ENCODE results near the gene LRRC4B. TPM values are rescaled to one million over a fixed set of nuclear protein-coding genes. Genes with fewer than 3 reads are reported as not detected.

LRRC4B gene
- total RNA-seq, 2 donors from 2014 or later, result 0.89 to 1.2 TPM

DNA sequence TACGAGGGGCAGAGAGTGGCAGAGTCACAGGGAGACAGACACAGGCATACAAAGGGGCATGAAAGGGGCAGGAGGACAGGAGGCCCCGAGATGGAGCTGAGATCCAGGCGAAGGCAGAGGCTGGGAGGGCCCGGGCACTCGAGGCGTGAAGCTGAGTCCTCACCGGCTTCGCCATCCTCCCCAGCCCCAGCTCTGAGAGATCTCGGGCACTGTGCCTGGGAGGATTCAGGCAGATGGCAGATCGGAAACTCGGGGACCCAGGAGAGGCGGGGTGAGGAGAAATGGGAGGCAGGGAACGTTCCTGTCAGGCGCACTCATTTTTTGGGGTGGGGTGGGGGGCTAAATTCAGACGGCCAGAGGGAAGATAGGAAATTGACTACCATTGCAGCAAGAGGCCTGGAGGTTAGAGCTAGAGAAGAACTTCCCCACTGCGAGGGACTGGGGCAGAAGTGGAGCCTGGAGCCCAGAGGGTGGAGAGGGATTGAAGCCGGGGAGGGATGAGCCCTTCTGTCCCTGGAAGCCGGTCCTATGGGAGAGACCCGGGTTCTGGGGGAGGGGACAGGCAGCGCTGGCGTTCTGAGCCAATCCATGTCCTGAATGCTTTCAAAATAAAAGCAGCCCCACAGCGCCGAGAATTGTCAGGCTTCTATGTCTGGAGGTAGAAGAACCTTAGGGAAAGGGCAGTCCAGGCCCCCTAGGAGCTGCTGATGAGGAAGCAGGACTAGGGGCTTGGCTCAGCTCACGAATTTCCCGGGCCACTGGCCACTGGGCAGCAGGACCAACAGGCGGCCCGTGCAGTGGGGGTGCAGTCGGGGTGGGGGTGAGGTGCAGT is 12.6 kb downstream of the LRRC4B start:
- DNase-seq, result no peak
- intact Hi-C loops (cut with DNase I, micrococcal nuclease), result no loop called here
- ATAC-seq, result no peak

DNA sequence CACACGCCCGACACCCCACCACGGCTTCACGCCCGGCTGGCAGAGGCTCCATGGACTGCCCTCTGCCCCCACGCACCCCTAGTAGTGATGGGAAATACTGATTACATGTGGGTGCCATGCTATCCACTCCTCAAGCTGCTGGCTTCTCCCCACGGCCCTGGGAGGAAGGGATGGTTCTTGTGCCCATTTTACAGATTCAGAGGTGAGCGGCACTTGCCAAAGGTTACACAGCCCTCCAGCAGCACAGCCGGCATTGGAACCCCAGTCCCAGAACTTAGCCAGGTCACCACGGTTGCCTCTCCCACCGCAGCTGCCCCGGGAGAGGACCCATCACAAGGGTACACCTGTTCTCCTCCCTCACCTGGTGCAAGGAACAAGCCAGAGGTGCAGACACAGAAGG is 13.2 kb downstream of the LRRC4B start:
- no peak for DNase-seq
- intact Hi-C loops (cut with DNase I, micrococcal nuclease), result no loop called here
- ATAC-seq, result no peak

DNA sequence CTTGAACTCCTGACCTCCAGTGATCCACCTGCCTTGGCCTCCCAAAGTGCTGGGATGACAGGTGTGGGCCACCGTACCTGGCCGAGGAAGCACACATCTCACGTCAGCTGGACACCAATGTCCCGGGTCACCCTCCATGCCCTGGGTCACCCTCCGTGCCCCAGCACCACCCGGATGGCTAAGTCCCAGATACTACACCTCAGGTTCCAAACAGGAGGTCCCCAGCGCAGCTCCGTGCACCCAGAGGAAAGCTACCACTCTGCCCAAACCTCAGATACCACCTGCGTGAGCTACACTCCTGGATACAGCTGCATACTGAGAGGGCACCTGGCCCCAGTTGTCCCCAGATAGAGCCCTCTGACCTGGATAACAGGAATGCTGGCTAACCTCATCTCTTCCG is 14.0 kb downstream of the LRRC4B start:
- intact Hi-C loops (cut with DNase I, micrococcal nuclease), result no loop called here
- DNase-seq (no peak), ATAC-seq (no peak)

DNA sequence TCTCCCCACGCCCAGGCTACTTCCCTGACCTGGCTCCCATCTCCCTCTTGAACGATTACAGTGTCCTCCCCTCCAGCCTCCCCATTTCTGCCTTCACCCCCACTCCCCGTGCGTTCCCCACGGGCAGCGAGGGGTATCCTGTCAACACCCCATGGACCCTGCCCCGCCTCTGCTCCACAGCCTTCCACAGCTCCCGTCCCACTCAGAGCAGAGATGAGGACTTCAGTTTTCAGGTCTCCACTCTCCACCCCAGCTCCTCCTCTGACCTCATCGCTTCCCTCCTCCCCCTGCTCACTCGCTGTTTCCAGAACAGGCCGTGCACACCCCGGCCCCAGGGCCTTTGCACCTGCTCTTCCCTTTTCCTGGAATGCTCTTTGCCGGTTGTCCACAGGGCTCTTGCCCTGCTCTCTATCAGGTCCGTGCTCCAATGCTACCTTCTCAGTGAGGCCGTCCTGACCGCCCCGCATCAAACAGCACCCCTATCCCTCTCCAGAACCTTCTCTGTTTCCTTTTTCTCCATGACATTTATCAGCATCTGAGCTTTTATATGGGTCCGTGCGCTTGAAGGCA is 15.0 kb downstream of the LRRC4B start:
- intact Hi-C loops (cut with DNase I, micrococcal nuclease), result no loop called here
- no peak for ATAC-seq
- no peak for DNase-seq

DNA sequence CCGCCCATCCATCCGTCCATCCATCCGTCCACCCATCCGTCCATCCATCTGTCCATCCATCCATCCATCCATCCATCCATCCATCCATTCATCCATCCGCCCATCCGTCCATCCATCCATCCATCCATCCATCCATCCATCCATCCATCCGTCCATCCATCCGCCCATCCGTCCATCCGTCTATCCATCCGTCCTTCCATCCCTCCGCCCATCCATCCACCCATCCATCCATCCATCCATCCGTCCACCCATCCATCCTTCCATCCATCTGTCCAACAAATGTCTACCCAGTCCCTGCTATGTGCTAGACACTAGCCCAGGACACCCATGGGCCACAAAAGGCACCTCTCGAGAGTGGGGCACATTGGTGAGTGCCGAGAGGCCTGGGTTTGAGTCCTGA is 15.7 kb downstream of the LRRC4B start:
- ATAC-seq (no peak), DNase-seq (no peak)
- intact Hi-C loops (cut with DNase I, micrococcal nuclease), result no loop called here

DNA sequence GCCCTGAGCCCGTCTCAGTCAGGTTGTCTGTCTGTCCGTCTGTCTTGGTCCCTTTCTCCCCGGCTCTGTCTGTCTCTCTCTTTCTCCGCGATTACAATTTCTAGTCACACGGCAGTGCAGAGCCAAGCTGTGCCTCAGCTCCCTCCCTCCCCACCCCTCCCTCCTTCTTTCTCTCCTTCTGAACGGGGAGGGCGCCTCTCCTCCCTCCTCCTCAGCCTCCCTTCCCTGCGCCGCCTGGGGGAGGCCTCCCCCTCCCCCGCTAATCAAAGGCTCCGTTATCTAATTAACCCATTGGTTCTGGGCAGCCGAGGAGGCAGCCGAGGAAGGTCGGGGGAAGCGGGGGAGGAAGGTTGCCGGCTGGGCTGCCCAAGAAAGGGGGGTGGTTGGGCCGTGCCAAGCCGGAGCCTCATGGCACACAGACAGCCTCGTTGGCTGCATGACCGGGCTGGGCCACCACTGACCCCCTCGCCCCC is 16.5 kb downstream of the LRRC4B start:
- ATAC-seq (no peak), DNase-seq (no peak)
- intact Hi-C loops (cut with DNase I, micrococcal nuclease), result no loop called here

DNA sequence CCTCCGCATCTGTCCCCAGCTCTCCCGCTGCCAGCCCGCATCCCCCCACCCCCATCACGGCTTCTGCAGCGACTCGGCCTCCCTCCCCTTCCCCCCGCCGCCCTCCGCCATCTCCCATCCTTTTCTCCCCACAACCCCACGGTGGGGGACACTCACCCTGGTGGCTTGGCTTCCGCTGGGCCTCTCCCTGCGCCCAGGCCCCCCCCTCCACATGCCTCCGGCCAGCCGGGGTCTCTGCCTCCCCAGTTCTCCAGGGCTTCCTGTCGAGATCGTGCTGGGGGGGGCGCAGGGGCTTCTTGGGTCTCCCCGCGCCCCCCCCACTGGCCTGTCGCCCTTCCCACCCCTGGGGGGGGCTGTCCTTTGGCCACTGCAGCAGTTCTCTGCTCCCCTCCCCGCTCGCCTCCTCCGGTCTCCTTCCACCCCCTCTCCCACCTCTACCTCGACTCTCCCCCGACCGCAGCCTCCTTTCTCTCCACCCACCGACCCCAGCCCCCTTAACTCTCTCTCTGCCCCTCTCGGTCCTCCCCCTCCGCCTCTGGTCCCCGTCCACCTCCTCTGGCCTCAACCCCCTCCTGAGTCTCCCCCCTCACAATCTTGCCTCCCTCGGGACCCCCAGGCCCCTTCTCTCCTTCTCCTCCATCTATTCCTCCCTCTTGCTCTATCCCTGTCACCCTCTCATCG is 17.1 kb downstream of the LRRC4B start:
- DNase-seq, result no peak
- intact Hi-C loops (cut with DNase I, micrococcal nuclease), result no loop called here
- no peak for ATAC-seq

DNA sequence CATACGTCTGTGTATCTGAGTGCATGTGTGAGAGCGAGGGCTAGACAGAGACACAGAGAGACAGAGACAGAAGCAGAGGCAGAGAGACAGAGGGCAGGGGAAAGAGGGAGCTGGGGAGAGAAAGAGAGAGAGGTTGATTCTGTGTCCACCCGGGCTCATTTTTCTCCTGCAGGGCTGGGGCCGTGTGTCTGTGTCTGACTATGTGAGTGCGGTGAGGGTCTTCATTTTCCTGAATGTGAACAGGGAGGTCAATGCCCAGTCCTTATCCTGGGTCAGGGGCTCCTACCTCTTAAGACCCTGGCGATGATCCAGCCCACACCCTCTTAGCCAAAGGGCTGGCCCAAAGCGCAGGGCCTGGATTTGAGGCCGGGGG is 17.7 kb downstream of the LRRC4B start:
- DNase-seq (no peak), ATAC-seq (no peak)
- intact Hi-C loops (cut with DNase I, micrococcal nuclease), result no loop called here

DNA sequence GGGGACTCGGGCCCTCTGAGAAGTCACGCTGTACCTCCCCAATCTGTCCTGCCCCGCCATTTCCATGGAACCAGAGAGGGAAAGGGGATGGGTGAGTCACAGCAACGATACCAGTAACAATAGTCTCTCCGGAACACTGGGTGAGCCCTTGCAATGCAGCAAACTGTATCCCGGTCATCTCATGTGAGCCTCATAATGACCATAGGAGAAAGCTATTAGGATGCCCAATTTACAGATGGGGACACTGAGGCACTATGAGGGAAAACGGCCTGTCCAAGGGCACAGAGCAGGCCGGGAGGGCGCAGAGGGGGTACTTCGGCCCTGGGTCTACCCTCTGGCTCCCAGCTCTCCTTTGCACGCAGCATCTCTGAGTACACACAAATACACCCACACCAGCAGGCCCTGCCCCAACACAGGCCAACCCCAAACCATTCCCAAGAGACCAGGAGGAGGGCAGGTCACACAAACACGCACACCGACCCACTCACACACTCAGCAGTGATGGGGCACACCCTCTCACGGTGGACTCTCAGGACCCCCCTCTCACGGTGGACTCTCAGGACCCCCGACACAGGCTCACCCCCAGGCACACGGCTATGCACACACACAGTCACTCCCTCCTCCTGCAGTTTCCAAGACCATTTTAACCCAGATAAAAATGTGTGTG is 18.2 kb downstream of the LRRC4B start:
- ATAC-seq (no peak), DNase-seq (no peak)
- intact Hi-C loops (cut with DNase I, micrococcal nuclease), result no loop called here

DNA sequence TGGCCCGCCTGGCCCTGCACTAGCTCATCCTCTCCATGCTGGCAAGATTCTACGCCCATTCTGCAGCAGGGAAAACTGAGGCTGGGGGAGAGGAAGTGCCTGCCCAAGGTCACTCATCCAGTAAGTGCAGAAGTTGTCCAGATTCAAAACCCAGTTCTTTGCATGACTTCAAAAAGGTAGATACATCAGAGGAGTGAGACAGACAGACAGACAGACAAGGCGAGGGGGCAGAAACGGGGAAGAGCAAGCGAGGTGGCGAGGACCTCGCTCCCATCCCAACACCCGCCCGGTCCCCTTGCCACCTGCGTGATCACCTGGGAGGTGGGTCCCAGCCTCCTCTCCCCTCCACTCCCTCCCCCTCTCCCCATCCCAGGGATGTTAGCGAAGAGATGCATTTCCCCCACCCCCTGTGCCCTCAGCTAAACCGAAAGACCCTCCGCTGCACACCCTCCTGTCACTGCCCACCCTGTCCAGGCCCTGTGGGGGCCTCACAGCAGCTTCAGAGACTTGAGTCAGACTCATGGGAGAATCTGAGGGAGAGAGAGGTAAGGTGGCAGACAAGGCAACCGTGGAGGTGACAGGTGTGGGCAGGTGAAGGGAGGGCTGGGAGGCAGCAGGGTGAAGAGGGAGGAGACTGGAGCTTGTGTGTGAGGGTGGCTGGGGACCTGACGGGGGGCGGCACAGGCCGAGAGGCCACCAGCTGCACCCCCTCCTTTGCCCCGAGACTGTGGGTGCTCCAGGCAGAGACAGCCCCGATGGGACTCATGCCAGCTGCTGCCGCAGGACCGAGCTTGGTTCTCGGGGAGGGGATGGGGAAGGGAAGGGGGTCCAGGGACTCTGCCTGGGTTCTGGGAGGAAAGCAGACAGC is 18.9 kb downstream of the LRRC4B start:
- intact Hi-C loops (cut with DNase I, micrococcal nuclease), result no loop called here
- DNase-seq (no peak), ATAC-seq (no peak)

DNA sequence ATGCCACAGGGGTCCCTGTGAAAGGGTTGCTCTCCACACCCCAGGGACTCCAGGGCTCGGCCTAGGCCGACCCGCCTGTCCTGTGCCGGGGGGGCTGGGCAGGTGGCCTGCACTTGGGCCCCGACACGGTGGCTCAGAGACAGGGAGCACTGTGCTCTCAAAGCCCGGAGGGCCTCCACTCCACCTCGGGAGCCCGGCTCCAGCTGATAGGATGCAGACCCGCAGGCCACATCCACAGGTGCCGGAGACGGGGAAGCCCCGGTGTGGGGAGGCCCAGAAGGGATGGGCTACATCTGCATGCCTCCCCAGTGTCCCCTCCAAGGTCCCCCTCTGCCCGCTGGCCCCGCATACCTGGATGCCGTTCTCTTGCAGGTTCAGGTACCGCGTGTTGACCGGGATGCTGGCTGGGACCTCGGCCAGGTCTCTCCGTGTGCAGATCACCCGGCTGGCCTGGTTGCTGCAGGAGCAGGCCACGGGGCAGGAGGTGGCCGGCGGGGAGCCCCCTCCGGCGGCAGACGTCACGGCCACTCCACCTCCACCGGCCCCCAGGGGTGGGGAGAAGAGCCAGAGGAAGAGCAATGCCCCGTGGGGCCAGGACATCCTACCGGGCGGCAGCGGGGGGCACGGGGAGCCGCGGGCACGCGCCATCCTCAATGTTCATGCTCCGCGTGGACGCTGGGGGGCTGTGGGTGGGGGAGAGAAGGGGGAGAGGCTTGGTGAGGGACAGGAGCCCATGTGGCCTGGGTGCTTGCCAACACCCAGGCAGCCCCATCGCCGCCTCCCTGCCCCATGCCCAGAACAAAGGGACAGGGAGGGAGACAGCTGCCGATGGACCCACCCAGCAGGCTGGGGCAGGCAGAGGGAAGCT is 19.8 kb downstream of the LRRC4B start:
- intact Hi-C loops (cut with DNase I, micrococcal nuclease), result no loop called here
- no peak for ATAC-seq

DNA sequence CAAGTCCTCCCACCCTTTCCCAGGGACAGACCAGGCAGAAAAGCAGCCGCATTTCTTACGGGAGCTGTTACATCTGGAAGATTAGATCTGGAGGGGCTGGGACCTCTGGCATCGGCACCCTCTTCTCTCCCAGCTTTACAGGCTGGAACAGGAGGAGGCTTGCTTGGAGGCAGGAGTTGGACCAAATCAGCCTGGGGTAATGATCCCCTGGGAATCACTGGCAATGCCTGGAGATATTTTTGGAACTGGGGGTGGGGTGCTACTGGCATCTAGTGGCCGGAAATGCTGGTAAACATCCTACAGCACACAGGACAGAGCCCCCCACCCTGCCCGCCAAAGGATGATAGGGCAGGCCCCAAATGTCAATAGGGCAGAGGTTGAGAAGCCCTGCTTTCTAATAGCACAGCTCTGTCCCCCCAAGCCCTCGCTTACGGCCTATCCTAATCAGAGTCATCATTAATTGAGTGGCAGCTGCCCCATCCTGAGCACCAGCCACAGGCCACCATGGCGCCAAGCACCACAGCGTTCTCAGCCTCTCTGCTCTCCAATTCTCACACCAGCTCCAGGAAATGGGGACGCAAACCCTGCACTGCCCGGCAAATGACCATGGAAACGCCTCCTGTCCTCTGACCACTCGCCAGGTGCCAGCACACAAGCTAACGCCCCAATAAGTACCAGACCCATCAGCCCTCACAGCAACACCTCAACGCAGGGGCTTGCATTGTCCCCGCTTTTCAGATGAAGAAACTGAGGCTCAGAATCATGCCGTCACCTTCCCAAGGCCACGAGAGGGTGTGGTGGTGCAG is 20.6 kb downstream of the LRRC4B start:
- ATAC-seq, result no peak
- DNase-seq, result no peak
- intact Hi-C loops (cut with DNase I, micrococcal nuclease), result no loop called here

More for the DNA sequence above, 19.8 kb downstream of the LRRC4B start:
- no peak for DNase-seq

DNA sequence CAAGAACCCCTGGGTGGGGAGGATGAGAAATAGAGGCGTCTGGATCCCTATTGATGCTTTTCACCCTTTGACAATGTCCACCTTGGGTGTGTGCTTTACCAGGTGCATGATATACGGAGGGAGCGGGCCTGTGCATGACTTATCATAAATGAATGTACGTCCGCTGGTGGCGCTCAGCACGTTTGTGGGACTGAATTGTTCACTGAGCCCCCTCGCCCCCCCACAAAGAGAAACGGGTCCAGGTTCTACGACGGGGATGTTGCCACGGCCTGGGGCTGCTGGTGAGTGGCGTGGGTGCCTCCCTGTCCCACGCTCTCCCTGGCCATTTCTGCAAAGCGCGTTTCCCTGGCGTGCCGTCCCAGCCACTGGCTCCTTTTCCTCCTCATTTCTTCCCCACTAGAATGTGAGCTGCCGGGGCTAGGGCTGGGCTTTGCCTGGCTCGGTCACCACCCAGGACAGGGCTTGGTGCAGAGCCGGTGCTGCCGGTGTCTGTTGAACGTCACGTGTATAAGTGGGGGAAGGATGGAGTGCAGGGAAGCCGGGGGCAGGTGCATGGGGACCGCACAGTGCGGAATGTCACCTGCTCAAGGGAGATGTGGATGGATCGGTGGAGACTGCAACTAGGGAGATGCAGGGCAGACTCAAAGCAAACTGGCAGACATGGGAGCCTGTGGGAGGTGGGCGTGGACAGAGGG is 21.6 kb downstream of the LRRC4B start:
- ATAC-seq, result no peak
- intact Hi-C loops (cut with DNase I, micrococcal nuclease), result no loop called here
- DNase-seq, result no peak

DNA sequence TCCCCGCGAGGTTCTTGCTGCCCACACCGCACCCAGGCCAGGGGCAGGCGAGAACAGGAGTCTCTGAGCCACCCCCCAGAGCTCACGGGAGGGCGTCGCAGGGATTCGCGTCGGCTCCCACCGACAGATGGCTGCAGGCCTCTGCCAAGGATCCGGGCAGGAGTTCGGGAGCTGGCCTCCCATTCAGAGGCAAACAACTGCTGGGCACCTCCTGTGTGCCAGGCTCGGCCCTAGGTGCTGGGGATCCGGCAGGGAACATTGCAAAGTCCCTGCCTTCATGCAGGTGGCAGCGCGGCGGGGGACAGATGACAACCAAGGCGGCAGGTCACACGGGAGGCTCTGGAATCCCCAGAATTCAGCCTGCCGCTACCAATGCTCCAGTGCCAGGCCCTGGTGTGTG is 25.3 kb downstream of the LRRC4B start:
- no peak for ATAC-seq
- DNase-seq, result no peak
- intact Hi-C loops (cut with DNase I, micrococcal nuclease), result no loop called here

DNA sequence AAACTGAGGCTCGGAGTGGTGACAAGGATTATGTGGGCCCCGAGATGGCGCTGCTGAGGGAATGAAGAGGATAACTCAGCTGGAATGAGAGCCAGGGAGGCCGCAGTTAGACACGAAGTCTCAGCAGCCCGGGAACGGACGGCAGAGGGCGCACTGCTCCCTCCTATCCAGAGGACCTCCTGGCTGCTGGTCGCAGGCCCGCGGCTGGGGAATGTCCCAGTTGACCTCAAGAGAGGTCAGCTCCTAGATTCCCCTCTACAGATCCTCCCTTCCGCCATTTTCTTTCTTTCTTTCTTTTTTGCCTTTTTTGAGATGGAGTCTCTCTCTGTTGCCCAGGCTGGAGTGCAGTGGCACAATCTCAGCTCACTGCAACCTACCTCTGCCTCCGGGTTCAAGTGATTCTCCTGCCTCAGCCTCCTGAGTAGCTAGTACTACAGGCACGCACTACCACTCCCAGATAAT is 30.4 kb downstream of the LRRC4B start:
- intact Hi-C loops (cut with DNase I, micrococcal nuclease), result no loop called here
- ATAC-seq (peak; percentile 82), DNase-seq (peak; percentile 56 to 87)

DNA sequence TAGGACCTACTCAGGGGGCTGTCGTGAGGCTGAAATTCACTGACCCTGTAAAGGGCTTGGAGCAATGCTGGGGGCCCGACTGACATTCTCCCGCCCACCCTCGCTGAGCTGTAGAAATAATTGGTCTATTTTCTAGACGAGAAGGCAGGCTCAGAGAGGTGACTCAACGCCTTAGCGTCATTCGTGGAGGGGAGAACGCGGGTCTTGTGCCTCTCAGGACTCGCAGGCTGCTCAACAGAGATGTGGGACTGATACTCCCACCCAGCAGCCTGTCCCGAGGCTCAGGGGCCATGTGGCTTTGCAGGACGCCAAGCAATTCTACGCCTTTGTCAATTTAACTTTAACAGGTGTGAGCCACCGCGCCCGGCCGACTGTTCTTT is 30.9 kb downstream of the LRRC4B start:
- intact Hi-C loops (cut with DNase I, micrococcal nuclease), result no loop called here
- ATAC-seq (no peak), DNase-seq (no peak)
